ENCODE data around the gene MRPL43.

MRPL43 gene

GRCh38 chr10:101027106-101027720 lies 39.9 kb upstream of the MRPL43 start:
- Histone ChIP-seq H3K27me3 (ENCODE audit: insufficient read depth, insufficient read length) (no peaks in the 10 kb centered on the region), H3K4me1 (ENCODE audit: insufficient read depth, insufficient read length) (peaks cover 13% of the 10 kb centered on the region), H3K36me3 (ENCODE audit: insufficient read depth, insufficient read length, low read length) (peaks cover 2% of the 10 kb centered on the region), H3K9ac (ENCODE audit: insufficient read length, low read depth) (no peak overlapping the region), H3K9me3 (ENCODE audit: insufficient read depth, low read length) (no peaks in the 10 kb centered on the region), H3K4me3 (ENCODE audit: insufficient read length, low read depth) (no peak overlapping the region)
- TF ChIP-seq YY1 (IDR thresholded peaks at IDR 0.05; ENCODE audit: insufficient read depth, insufficient read length) (no peak), ZNF274 (IDR thresholded peaks at IDR 0.05; ENCODE audit: low read depth, low read length) (no peak), SUZ12 (IDR thresholded peaks at IDR 0.05; ENCODE audit: extremely low read depth, insufficient read depth, insufficient read length) (no peak)
- no peak for DNase-seq (ENCODE audit: low read depth, low spot score)

GRCh38 chr10:101022967-101023705 lies 35.8 kb upstream of the MRPL43 start:
- Histone ChIP-seq H3K27me3 (ENCODE audit: insufficient read depth, insufficient read length) (peaks cover 11% of the 10 kb centered on the region), H3K4me1 (ENCODE audit: insufficient read depth, insufficient read length) (peaks cover 10% of the 10 kb centered on the region), H3K36me3 (ENCODE audit: insufficient read depth, insufficient read length, low read length) (peaks cover 2% of the 10 kb centered on the region), H3K9me3 (ENCODE audit: insufficient read depth, low read length) (no peaks in the 10 kb centered on the region), H3K4me3 (ENCODE audit: insufficient read length, low read depth) (no peak overlapping the region), H3K9ac (ENCODE audit: insufficient read length, low read depth) (no peak overlapping the region)
- TF ChIP-seq ZNF274 (IDR thresholded peaks at IDR 0.05; ENCODE audit: low read depth, low read length) (no peak), SUZ12 (IDR thresholded peaks at IDR 0.05; ENCODE audit: extremely low read depth, insufficient read depth, insufficient read length) (no peak), YY1 (IDR thresholded peaks at IDR 0.05; ENCODE audit: insufficient read depth, insufficient read length) (no peak)
- no peak for DNase-seq (ENCODE audit: low read depth, low spot score)

- H3K9ac ChIP-seq (ENCODE audit: insufficient read length, low read depth), result no peak overlapping the region
- no peaks in the 10 kb centered on the region for H3K36me3 ChIP-seq (ENCODE audit: insufficient read depth, insufficient read length, low read length)
- no peaks in the 10 kb centered on the region for H3K9me3 ChIP-seq (ENCODE audit: insufficient read depth, low read length)
- H3K4me3 ChIP-seq (ENCODE audit: insufficient read length, low read depth), result no peak overlapping the region
- no peak for TF ChIP-seq ZNF274 (IDR thresholded peaks at IDR 0.05; ENCODE audit: low read depth, low read length)
- TF ChIP-seq YY1 (IDR thresholded peaks at IDR 0.05; ENCODE audit: insufficient read depth, insufficient read length), result no peak
- TF ChIP-seq SUZ12 (IDR thresholded peaks at IDR 0.05; ENCODE audit: extremely low read depth, insufficient read depth, insufficient read length), result no peak
- H3K27me3 ChIP-seq (ENCODE audit: insufficient read depth, insufficient read length), result peaks cover 21% of the 10 kb centered on the region
- no peak for DNase-seq (ENCODE audit: low read depth, low spot score)
- H3K4me1 ChIP-seq (ENCODE audit: insufficient read depth, insufficient read length), result peaks cover 6% of the 10 kb centered on the region
Measured at GRCh38 chr10:101021692-101022251, 34.5 kb upstream of the MRPL43 start.

GRCh38 chr10:101021239-101021638 lies 33.9 kb upstream of the MRPL43 start:
- no peak for DNase-seq (ENCODE audit: low read depth, low spot score)
- Histone ChIP-seq H3K36me3 (ENCODE audit: insufficient read depth, insufficient read length, low read length) (no peaks in the 10 kb centered on the region), H3K9me3 (ENCODE audit: insufficient read depth, low read length) (no peaks in the 10 kb centered on the region), H3K27me3 (ENCODE audit: insufficient read depth, insufficient read length) (peaks cover 21% of the 10 kb centered on the region), H3K4me1 (ENCODE audit: insufficient read depth, insufficient read length) (peaks cover 8% of the 10 kb centered on the region), H3K4me3 (ENCODE audit: insufficient read length, low read depth) (no peak overlapping the region), H3K9ac (ENCODE audit: insufficient read length, low read depth) (no peak overlapping the region)
- TF ChIP-seq ZNF274 (IDR thresholded peaks at IDR 0.05; ENCODE audit: low read depth, low read length) (no peak), YY1 (IDR thresholded peaks at IDR 0.05; ENCODE audit: insufficient read depth, insufficient read length) (no peak), SUZ12 (IDR thresholded peaks at IDR 0.05; ENCODE audit: extremely low read depth, insufficient read depth, insufficient read length) (no peak)

- H3K4me3 ChIP-seq (ENCODE audit: insufficient read length, low read depth), result no peak overlapping the region
- H3K9me3 ChIP-seq (ENCODE audit: insufficient read depth, low read length), result no peaks in the 10 kb centered on the region
- DNase-seq (ENCODE audit: low read depth, low spot score), result no peak
- H3K4me1 ChIP-seq (ENCODE audit: insufficient read depth, insufficient read length), result peaks cover 9% of the 10 kb centered on the region
- peaks cover 21% of the 10 kb centered on the region for H3K27me3 ChIP-seq (ENCODE audit: insufficient read depth, insufficient read length)
- no peak overlapping the region for H3K9ac ChIP-seq (ENCODE audit: insufficient read length, low read depth)
- no peak for TF ChIP-seq YY1 (IDR thresholded peaks at IDR 0.05; ENCODE audit: insufficient read depth, insufficient read length)
- TF ChIP-seq SUZ12 (IDR thresholded peaks at IDR 0.05; ENCODE audit: extremely low read depth, insufficient read depth, insufficient read length), result no peak
- TF ChIP-seq ZNF274 (IDR thresholded peaks at IDR 0.05; ENCODE audit: low read depth, low read length), result no peak
- no peaks in the 10 kb centered on the region for H3K36me3 ChIP-seq (ENCODE audit: insufficient read depth, insufficient read length, low read length)
Measured at GRCh38 chr10:101020427-101021075, 33.3 kb upstream of the MRPL43 start.

GRCh38 chr10:101019440-101019703 lies 32.1 kb upstream of the MRPL43 start:
- H3K27me3 ChIP-seq (ENCODE audit: insufficient read depth, insufficient read length), result peaks cover 21% of the 10 kb centered on the region
- no peaks in the 10 kb centered on the region for H3K9me3 ChIP-seq (ENCODE audit: insufficient read depth, low read length)
- H3K9ac ChIP-seq (ENCODE audit: insufficient read length, low read depth), result peak overlapping the region; percentile 74
- DNase-seq (ENCODE audit: low read depth, low spot score), result no peak
- H3K4me1 ChIP-seq (ENCODE audit: insufficient read depth, insufficient read length), result peaks cover 10% of the 10 kb centered on the region
- H3K4me3 ChIP-seq (ENCODE audit: insufficient read length, low read depth), result peak overlapping the region; percentile 4
- no peaks in the 10 kb centered on the region for H3K36me3 ChIP-seq (ENCODE audit: insufficient read depth, insufficient read length, low read length)
- TF ChIP-seq SUZ12 (IDR thresholded peaks at IDR 0.05; ENCODE audit: extremely low read depth, insufficient read depth, insufficient read length) (no peak), YY1 (IDR thresholded peaks at IDR 0.05; ENCODE audit: insufficient read depth, insufficient read length) (no peak), ZNF274 (IDR thresholded peaks at IDR 0.05; ENCODE audit: low read depth, low read length) (no peak)
